ENCODE results near the gene NECTIN1.

- no peak for TF ChIP-seq RAD21 (IDR thresholded peaks at IDR 0.05; ENCODE audit: low read length)
- TF ChIP-seq SMC3 (IDR thresholded peaks at IDR 0.05; ENCODE audit: low read depth, low read length) = no peak
- TF ChIP-seq CHD1 (IDR thresholded peaks at IDR 0.05; ENCODE audit: low read depth, low read length) = no peak
- TF ChIP-seq CTCF (conservative IDR thresholded peaks at IDR 0.05; ENCODE audit: low read depth, low read length) = no peak
- no peak for TF ChIP-seq POLR2A (IDR thresholded peaks at IDR 0.05; ENCODE audit: low read depth, low read length)
- no peak for TF ChIP-seq RCOR1 (IDR thresholded peaks at IDR 0.05; ENCODE audit: insufficient replicate concordance, low read length)
- no peak for TF ChIP-seq BHLHE40 (IDR thresholded peaks at IDR 0.05; ENCODE audit: low read depth, low read length)
- no peak for TF ChIP-seq MXI1 (IDR thresholded peaks at IDR 0.05; ENCODE audit: borderline replicate concordance, low read depth, low read length)
- no peak for TF ChIP-seq CEBPB (IDR thresholded peaks at IDR 0.05; ENCODE audit: low read depth, low read length)
- TF ChIP-seq MAFK (IDR thresholded peaks at IDR 0.05; ENCODE audit: low read depth, low read length) = no peak
- no peak for TF ChIP-seq RFX5 (IDR thresholded peaks at IDR 0.05; ENCODE audit: low read depth, low read length)
- TF ChIP-seq USF2 (IDR thresholded peaks at IDR 0.05; ENCODE audit: low read depth, low read length) = no peak
- TF ChIP-seq FOS (IDR thresholded peaks at IDR 0.05; ENCODE audit: low read depth, low read length) = no peak
Measured at GRCh38 chr11:119737366-119738058, 8.5 kb upstream of the NECTIN1 start.

Measured in IMR-90 (cell line).